SU-DHL-6 (cell line): ENCODE data around the gene THSD4.
"Not testable (repeated sequence)": the region's sequence is repeated elsewhere in the genome, so short reads cannot be mapped to it uniquely, and the experiment has no call there.

Source experiments
- H2AFZ ChIP-seq: fragments of 200-600 bp; sonication (generic); 2 replicates; pipeline ENCODE4 v1.6.1; 2014; ENCODE audit warnings: low read depth, mild to moderate bottlenecking, moderate library complexity, mixed read lengths, antibody characterized with exemption, low read length; ENCODE audit not compliant: severe bottlenecking
- H3F3A ChIP-seq: fragments of 200-600 bp; shearing (Covaris generic); 2 replicates; pipeline ENCODE4 v1.6.0; 2016; ENCODE audit warnings: antibody characterized with exemption, mild to moderate bottlenecking; ENCODE audit not compliant: insufficient read depth
- H3K27ac ChIP-seq: fragments of 200-600 bp; sonication (generic); 2 replicates; pipeline ENCODE4 v1.5.1; 2016; ENCODE audit warnings: low read depth, mild to moderate bottlenecking, low read length, moderate library complexity, mixed read lengths
- H3K27me3 ChIP-seq: fragments of 200-600 bp; sonication (generic), shearing (Covaris generic); 2 replicates; pipeline ENCODE4 v1.6.0; 2014; ENCODE audit warnings: mild to moderate bottlenecking, low read length
- H3K36me3 ChIP-seq: fragments of 200-600 bp; sonication (generic); 2 replicates; pipeline ENCODE4 v1.6.1; 2014; ENCODE audit warnings: mild to moderate bottlenecking, low read length, mixed read lengths
- H3K4me2 ChIP-seq: fragments of 300-600, 200-600 bp; shearing (Covaris generic), sonication (generic); 2 replicates; pipeline ENCODE4 v1.6.0; 2014; ENCODE audit warnings: low read length, low read depth, mild to moderate bottlenecking; ENCODE audit not compliant: poor library complexity, severe bottlenecking
- H3K4me3 ChIP-seq: fragments of 200-600 bp; sonication (generic); 2 replicates; pipeline ENCODE4 v1.5.1; 2014; ENCODE audit warnings: antibody characterized with exemption, low read length, mild to moderate bottlenecking, mixed read lengths; ENCODE audit not compliant: insufficient read depth, poor library complexity, severe bottlenecking
- H3K79me2 ChIP-seq: fragments of 200-600 bp; sonication (generic); 2 replicates; pipeline ENCODE4 v1.6.1; 2014; ENCODE audit warnings: mild to moderate bottlenecking, low read length, moderate library complexity; ENCODE audit not compliant: insufficient read depth
- H3K9ac ChIP-seq: fragments of 200-600 bp; sonication (generic); 2 replicates; pipeline ENCODE4 v1.7.0; 2014; ENCODE audit warnings: mild to moderate bottlenecking, low read length
- H3K9me2 ChIP-seq: fragments of 200-600 bp; sonication (generic); replicated peaks from 2 replicates; pipeline ENCODE4 v1.6.1; 2014; ENCODE audit warnings: low read length; ENCODE audit not compliant: insufficient read depth
- H3K9me3 ChIP-seq: fragments of 200-600 bp; sonication (generic); 2 replicates; pipeline ENCODE4 v1.6.1; 2014; ENCODE audit warnings: low read length, mixed read lengths; ENCODE audit not compliant: insufficient read depth
- H4K20me1 ChIP-seq: fragments of 200-600 bp; sonication (generic); 2 replicates; pipeline ENCODE4 v1.6.1; 2014; ENCODE audit warnings: low read depth, mild to moderate bottlenecking, antibody characterized with exemption, low read length, moderate library complexity, mixed read lengths
- CTCF ChIP-seq: fragments of 200-600 bp; sonication (generic); IDR thresholded peaks from one replicate; pipeline ENCODE4 v1.5.1; 2017; ENCODE audit warnings: antibody characterized with exemption, mild to moderate bottlenecking, low read length, moderate library complexity; ENCODE audit not compliant: insufficient read depth, poor library complexity, severe bottlenecking
- EZH2phosphoT487 ChIP-seq: fragments of 200-600 bp; sonication (generic), shearing (Covaris generic); conservative IDR thresholded peaks from 2 replicates; pipeline ENCODE4 v1.6.1; 2018; ENCODE audit warnings: mild to moderate bottlenecking, antibody characterized with exemption, low read length, moderate library complexity, mixed read lengths

The THSD4 gene

GRCh38 chr15:71203586-71204474 is 88.6 kb downstream of the THSD4 start:
- Histone ChIP-seq H3K9ac (no peak overlapping the region), H3K4me2 (no peak overlapping the region), H3K27ac (no peak overlapping the region), H4K20me1 (no peaks in the 10 kb centered on the region), H3K9me2 (no peaks in the 10 kb centered on the region), H3K27me3 (no peaks in the 10 kb centered on the region), H3K36me3 (no peaks in the 10 kb centered on the region), H3F3A (no peaks in the 10 kb centered on the region), H3K79me2 (no peaks in the 10 kb centered on the region), H3K4me3 (no peak overlapping the region), H3K9me3 (no peaks in the 10 kb centered on the region), H2AFZ (no peak overlapping the region)
- no peak for TF ChIP-seq EZH2phosphoT487
- no peak for TF ChIP-seq CTCF

DNA sequence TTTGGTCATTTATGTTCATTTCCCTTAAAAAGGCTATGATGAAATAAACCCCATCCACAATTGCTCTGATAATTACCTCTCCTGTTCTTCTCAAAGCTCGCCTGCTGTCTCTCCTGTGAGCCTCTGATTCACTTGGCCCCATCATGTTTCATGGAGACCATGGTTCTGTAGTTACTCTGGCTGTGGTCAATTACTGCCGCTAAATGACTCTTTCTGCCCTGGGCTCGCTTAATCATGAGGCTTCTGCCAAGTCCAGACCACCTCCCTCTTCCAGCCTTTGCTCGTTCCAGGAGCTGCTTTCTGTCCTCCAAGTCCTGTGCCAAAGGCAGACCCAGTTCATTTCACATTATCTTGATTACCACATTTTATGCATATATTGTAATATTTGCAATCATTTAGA is 91.9 kb downstream of the THSD4 start:
- Histone ChIP-seq H3K4me3 (no peak overlapping the region), H2AFZ (no peak overlapping the region), H3F3A (no peaks in the 10 kb centered on the region), H3K27ac (no peak overlapping the region), H3K79me2 (no peaks in the 10 kb centered on the region), H3K4me2 (no peak overlapping the region), H4K20me1 (no peaks in the 10 kb centered on the region), H3K27me3 (no peaks in the 10 kb centered on the region; the same call in 1 of the 2 replicates), H3K9me2 (no peaks in the 10 kb centered on the region), H3K9ac (no peak overlapping the region), H3K36me3 (no peaks in the 10 kb centered on the region), H3K9me3 (no peaks in the 10 kb centered on the region)
- TF ChIP-seq EZH2phosphoT487 (no peak), CTCF (no peak)

DNA sequence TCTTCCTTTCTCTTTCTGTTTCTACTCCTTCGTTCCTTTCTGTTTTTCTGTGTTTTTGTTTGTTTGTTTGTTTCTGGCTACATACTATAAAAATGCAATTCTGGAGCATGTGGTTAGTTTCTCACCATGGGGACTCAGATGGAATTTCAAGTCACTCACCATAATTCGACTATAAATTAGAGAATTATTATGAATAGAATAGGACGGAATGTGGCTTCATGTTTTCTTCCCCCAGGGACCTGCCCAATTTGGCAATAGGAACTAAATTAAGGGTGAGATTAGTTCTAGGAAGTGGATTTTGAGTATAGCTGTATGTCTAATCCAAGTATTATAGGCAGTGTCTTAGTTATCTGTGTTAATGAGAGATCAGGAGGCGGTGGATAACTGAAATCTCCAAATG is 96.9 kb downstream of the THSD4 start:
- H3F3A ChIP-seq, result no peaks in the 10 kb centered on the region
- H3K9ac ChIP-seq, result no peak overlapping the region
- TF ChIP-seq CTCF, result no peak
- no peak for TF ChIP-seq EZH2phosphoT487
- H3K4me3 ChIP-seq, result no peak overlapping the region
- H3K36me3 ChIP-seq, result no peaks in the 10 kb centered on the region
- no peaks in the 10 kb centered on the region for H3K79me2 ChIP-seq
- no peaks in the 10 kb centered on the region for H3K9me3 ChIP-seq
- H3K27ac ChIP-seq, result no peak overlapping the region
- H3K4me2 ChIP-seq, result no peak overlapping the region
- no peaks in the 10 kb centered on the region; the same call in 1 of the 2 replicates for H3K27me3 ChIP-seq
- no peak overlapping the region for H2AFZ ChIP-seq
- H3K9me2 ChIP-seq, result no peaks in the 10 kb centered on the region
- H4K20me1 ChIP-seq, result no peaks in the 10 kb centered on the region

DNA sequence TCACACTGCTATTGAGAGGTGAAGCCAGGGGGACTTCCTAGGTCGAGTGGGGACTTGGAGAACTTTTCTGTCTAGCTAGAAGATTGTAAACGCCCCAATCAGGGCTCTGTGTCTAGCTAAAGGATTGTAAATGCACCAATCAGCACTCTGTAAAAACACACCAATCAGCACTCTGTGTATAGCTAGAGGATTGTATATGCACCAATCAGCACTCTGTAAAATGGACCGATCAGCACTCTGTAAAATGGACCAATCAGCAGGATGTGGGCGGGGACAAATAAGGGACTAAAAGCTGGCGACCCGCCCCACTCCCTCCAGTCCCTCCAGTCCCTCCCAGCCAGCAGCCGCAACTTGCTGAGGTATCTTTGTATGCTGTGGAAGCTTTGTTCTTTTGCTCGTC is 98.7 kb downstream of the THSD4 start:
- H4K20me1 ChIP-seq, H3K27me3 ChIP-seq, H3K9me2 ChIP-seq, H3K9me3 ChIP-seq, H3K9ac ChIP-seq, H3K36me3 ChIP-seq, H2AFZ ChIP-seq, H3K4me3 ChIP-seq, H3K4me2 ChIP-seq, H3K79me2 ChIP-seq, H3K27ac ChIP-seq, H3F3A ChIP-seq: not testable (repeated sequence)
